Panc1 (cell line): ENCODE results near the gene ISCU. TPM values are rescaled to one million over a fixed set of nuclear protein-coding genes. Genes with fewer than 3 reads are reported as not detected.

Source experiments
- ATAC-seq: fragments of 200-7000 bp; cut with Tn5 transposase; 2 replicates; pipeline ENCODE4 v1.9.1; 2020; ENCODE audit warnings: mild to moderate bottlenecking, moderate library complexity
- BruUV-seq: library from RNA; stranded (reverse); fragments of 400-500 nt; replicated peaks from 2 replicates; lab custom pipeline; 2021; lab: Mats Ljungman, UMichigan
- CTCF ChIA-PET: fragments of 300-600 bp; sonication (Branson Sonifier 250); formaldehyde crosslinking; loops from one replicate; lab custom pipeline; 2022; ENCODE audit warnings: antibody characterized with exemption; lab: Charles Lee
- POLR2A ChIA-PET: fragments of 300-600 bp; sonication (Branson Sonifier 250); formaldehyde crosslinking; loops from one replicate; lab custom pipeline; 2022; ENCODE audit warnings: antibody characterized with exemption; lab: Charles Lee
- DNase-seq: peaks from one replicate; pipeline ENCODE4 v3.0.0-alpha.2; 2010; ENCODE audit warnings: low read depth, low spot score
- H3K27ac ChIP-seq: 2 replicates; pipeline ENCODE4 v1.5.1; 2011; ENCODE audit warnings: mild to moderate bottlenecking, low read length, inconsistent platforms
- H3K27me3 ChIP-seq: fragments of 200-500 bp; sonication (Bioruptor generic); 2 replicates; pipeline ENCODE4 v1.6.0; 2014; ENCODE audit warnings: low read length, inconsistent platforms; ENCODE audit not compliant: control insufficient read depth, insufficient read depth
- H3K36me3 ChIP-seq: fragments of 200-500 bp; sonication (Bioruptor generic); 2 replicates; pipeline ENCODE4 v1.5.1; 2014; ENCODE audit warnings: inconsistent platforms, mild to moderate bottlenecking, low read length, moderate library complexity; ENCODE audit not compliant: control insufficient read depth, insufficient read depth
- H3K4me1 ChIP-seq: 2 replicates; pipeline ENCODE4 v1.5.1; 2011; ENCODE audit warnings: inconsistent platforms, mild to moderate bottlenecking, low read length, moderate library complexity; ENCODE audit not compliant: control insufficient read depth, insufficient read depth
- H3K4me3 ChIP-seq, 2 experiments: 2 replicates each; pipeline ENCODE4 v1.5.1; 2011 to 2012; ENCODE audit warnings: low read depth in 2 of 2, low read length in 2 of 2, mild to moderate bottlenecking in 2 of 2, inconsistent platforms in 1 of 2, moderate library complexity in 1 of 2
- H3K9me3 ChIP-seq: fragments of 200-500 bp; sonication (Bioruptor generic); 2 replicates; pipeline ENCODE4 v1.5.1; 2014; ENCODE audit warnings: low read depth, mild to moderate bottlenecking, inconsistent platforms, low read length, moderate library complexity; ENCODE audit not compliant: control insufficient read depth, insufficient read depth
- POLR2AphosphoS5 ChIP-seq: IDR thresholded peaks from 2 replicates; pipeline ENCODE4 v1.6.1; 2012; ENCODE audit warnings: mild to moderate bottlenecking, low read depth, low read length, moderate library complexity
- SIN3A ChIP-seq: IDR thresholded peaks from 2 replicates; pipeline ENCODE4 v1.6.1; 2012; ENCODE audit warnings: low read depth, mild to moderate bottlenecking, low read length, moderate library complexity, borderline replicate concordance; ENCODE audit not compliant: insufficient read depth
- in situ Hi-C: cut with HindIII; loops from 2 replicates; pipeline ENCODE4 v1.10.0; 2016; ENCODE audit warnings: low sequenced_read_pairs, low pct_unique_long_range_greater_than_20kb
- intact Hi-C: fragments of 100-400 bp; cut with micrococcal nuclease; formaldehyde crosslinking; loops from one replicate; pipeline ENCODE4 v1.10.0; 2022; ENCODE audit not compliant: unreplicated experiment
- total RNA-seq: library from RNA; stranded (reverse); gene quantifications from one replicate; pipeline ENCODE4 v1.2.1, GENCODE V29; 2021; ENCODE audit not compliant: unreplicated experiment
- TF ChIP-seq, protein P1 (sequence below), 2 experiments: IDR thresholded peaks; 2 replicates each; pipeline ENCODE4 v1.6.1; 2011 to 2012; ENCODE audit warnings: low read depth in 2 of 2, control low read depth in 1 of 2, low read length in 1 of 2, mild to moderate bottlenecking in 1 of 2, moderate library complexity in 1 of 2; ENCODE audit not compliant: insufficient read depth in 1 of 2
- TF ChIP-seq, protein P2 (sequence below): fragments of 450-650 bp; IDR thresholded peaks from 2 replicates; pipeline ENCODE4 v1.5.1; 2017; ENCODE audit warnings: mild to moderate bottlenecking

The ISCU gene
- total RNA-seq, 1 experiment from 2014 or later = 66.1 TPM

DNA sequence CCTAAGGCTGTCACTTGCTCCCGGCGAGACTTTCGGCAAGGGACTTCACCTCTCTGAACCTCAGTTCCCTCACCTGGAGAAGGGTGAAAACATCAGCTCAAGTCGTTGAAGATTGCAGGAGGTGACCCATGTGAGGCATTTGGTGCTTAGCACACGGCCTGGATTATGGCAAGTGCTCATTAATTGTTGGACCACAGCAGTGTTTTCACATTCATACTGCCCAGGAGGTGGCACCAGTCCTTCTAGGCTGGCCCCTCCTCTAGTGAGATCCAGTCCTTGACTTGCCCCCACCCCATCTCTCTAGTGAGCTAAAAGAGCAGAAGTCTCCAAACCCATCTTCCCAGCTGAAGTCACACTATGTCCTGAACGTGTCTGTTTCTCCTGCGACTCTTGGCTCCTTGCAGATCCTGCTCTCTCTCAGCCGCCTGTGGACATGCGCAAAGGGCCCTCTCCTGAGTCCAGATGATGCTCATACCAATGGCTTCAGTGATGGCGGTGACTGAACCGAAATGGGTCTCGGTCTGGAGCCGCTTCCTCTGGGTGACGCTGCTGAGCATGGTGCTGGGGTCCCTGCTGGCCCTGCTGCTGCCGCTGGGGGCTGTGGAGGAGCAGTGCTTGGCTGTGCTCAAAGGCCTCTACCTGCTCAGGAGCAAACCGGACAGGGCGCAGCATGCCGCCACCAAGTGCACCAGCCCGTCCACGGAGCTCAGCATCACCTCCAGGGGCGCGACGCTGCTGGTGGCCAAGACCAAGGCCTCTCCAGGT, 45.7 kb upstream of the ISCU start:
- TF ChIP-seq, protein P1, sequence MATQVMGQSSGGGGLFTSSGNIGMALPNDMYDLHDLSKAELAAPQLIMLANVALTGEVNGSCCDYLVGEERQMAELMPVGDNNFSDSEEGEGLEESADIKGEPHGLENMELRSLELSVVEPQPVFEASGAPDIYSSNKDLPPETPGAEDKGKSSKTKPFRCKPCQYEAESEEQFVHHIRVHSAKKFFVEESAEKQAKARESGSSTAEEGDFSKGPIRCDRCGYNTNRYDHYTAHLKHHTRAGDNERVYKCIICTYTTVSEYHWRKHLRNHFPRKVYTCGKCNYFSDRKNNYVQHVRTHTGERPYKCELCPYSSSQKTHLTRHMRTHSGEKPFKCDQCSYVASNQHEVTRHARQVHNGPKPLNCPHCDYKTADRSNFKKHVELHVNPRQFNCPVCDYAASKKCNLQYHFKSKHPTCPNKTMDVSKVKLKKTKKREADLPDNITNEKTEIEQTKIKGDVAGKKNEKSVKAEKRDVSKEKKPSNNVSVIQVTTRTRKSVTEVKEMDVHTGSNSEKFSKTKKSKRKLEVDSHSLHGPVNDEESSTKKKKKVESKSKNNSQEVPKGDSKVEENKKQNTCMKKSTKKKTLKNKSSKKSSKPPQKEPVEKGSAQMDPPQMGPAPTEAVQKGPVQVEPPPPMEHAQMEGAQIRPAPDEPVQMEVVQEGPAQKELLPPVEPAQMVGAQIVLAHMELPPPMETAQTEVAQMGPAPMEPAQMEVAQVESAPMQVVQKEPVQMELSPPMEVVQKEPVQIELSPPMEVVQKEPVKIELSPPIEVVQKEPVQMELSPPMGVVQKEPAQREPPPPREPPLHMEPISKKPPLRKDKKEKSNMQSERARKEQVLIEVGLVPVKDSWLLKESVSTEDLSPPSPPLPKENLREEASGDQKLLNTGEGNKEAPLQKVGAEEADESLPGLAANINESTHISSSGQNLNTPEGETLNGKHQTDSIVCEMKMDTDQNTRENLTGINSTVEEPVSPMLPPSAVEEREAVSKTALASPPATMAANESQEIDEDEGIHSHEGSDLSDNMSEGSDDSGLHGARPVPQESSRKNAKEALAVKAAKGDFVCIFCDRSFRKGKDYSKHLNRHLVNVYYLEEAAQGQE (IDR thresholded peaks at IDR 0.05; ENCODE audit: insufficient read depth in 1 of 2, low read depth in 2 of 2, low read length in 1 of 2) = no peak
- no peak for TF ChIP-seq SIN3A
- TF ChIP-seq, protein P2, sequence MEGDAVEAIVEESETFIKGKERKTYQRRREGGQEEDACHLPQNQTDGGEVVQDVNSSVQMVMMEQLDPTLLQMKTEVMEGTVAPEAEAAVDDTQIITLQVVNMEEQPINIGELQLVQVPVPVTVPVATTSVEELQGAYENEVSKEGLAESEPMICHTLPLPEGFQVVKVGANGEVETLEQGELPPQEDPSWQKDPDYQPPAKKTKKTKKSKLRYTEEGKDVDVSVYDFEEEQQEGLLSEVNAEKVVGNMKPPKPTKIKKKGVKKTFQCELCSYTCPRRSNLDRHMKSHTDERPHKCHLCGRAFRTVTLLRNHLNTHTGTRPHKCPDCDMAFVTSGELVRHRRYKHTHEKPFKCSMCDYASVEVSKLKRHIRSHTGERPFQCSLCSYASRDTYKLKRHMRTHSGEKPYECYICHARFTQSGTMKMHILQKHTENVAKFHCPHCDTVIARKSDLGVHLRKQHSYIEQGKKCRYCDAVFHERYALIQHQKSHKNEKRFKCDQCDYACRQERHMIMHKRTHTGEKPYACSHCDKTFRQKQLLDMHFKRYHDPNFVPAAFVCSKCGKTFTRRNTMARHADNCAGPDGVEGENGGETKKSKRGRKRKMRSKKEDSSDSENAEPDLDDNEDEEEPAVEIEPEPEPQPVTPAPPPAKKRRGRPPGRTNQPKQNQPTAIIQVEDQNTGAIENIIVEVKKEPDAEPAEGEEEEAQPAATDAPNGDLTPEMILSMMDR = peak; percentile 33
- no TSS peak for BruUV-seq
- Histone ChIP-seq H3K27me3 (no peaks in the 10 kb centered on the region), H3K4me1 (peaks cover 9% of the 10 kb centered on the region), H3K36me3 (peaks cover 16% of the 10 kb centered on the region), H3K4me3 (no peak overlapping the region), H3K27ac (no peak overlapping the region; the same call in 1 of the 2 replicates), H3K9me3 (no peaks in the 10 kb centered on the region)
- POLR2A ChIA-PET = no interaction called here
- ATAC-seq = no peak
- in situ Hi-C loops (no loop called here), intact Hi-C loops (no loop called here)
- CTCF ChIA-PET = no interaction called here
- no peak for DNase-seq

DNA sequence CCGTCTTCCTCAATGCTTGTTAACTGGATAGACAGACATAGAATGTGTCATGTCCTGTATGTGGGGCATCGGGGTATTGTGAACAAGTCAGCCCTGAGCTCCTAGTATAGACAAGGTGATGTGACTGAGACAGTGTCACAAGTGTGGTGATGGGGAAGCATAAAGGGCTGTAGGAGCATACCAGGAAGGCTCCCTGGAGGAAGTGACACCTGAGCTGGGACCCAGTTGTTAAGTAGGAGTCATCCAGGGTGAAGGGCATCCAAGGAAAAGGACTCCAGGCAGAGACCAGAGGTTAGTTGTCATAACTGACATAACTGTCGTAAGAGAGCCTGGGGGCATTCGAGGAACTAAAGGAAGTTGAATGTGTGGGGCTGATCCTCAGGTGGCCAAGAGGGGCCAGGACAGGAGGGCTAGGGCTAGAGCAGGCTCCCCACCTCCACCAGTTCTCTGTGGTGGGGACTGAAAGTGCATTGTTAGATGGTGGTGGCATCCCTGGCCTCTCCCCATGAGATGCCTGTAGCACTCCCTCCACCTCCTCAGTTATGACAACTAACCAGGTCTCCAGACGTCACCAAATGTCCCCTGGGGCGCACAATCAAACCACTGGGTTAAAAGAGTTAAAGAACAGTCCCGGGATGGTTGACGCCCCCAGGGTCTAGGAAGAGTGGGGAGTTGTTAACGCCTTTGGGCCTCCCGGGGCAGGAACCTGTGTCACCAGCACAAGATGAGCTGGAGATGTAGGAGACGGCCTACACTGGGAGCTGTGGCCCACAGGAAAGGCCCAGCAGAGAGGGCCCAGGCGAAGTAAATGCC, 44.9 kb upstream of the ISCU start:
- Histone ChIP-seq H3K9me3 (no peaks in the 10 kb centered on the region), H3K4me3 (no peak overlapping the region), H3K27me3 (no peaks in the 10 kb centered on the region), H3K4me1 (peaks cover 7% of the 10 kb centered on the region), H3K27ac (no peak overlapping the region), H3K36me3 (peaks cover 18% of the 10 kb centered on the region)
- ATAC-seq (no peak), DNase-seq (no peak)
- intact Hi-C loops (no loop called here), in situ Hi-C loops (no loop called here)
- no TSS peak for BruUV-seq
- CTCF ChIA-PET = no interaction called here
- TF ChIP-seq, protein P1 (IDR thresholded peaks at IDR 0.05; ENCODE audit: insufficient read depth in 1 of 2, low read depth in 2 of 2, low read length in 1 of 2) = no peak
- peak; percentile 12; the same call in 1 of the 2 replicates for TF ChIP-seq POLR2AphosphoS5
- POLR2A ChIA-PET = no interaction called here
